Ascending aorta (tissue), 2 donors: ENCODE results near the gene LTBP4. TPM values are rescaled to one million over a fixed set of nuclear protein-coding genes. Genes with fewer than 3 reads are reported as not detected.
"Not testable (repeated sequence)": the region's sequence is repeated elsewhere in the genome, so short reads cannot be mapped to it uniquely, and the experiment has no call there.

ENCODE experiments used
- DNase-seq, 2 donors: peaks; one replicate each; pipeline ENCODE4 v3.0.0-alpha.2; 2019; ENCODE audit warnings: low spot score in 2 of 2
- H3K27ac ChIP-seq, 2 donors: fragments of 200-600 bp; sonication (generic); one replicate each; pipeline ENCODE4 v1.5.1; 2016 to 2017; ENCODE audit warnings: mild to moderate bottlenecking in 1 of 2
- H3K27me3 ChIP-seq: fragments of 200-600 bp; sonication (generic); one replicate; pipeline ENCODE4 v1.5.1; 2017
- H3K36me3 ChIP-seq, 2 donors: fragments of 200-600 bp; sonication (generic); one replicate each; pipeline ENCODE4 v1.5.1; 2016
- H3K4me1 ChIP-seq, 2 donors: fragments of 200-600 bp; sonication (generic); one replicate each; pipeline ENCODE4 v1.5.1; 2016 to 2017; ENCODE audit warnings: mild to moderate bottlenecking in 1 of 2
- H3K4me3 ChIP-seq, 2 donors: fragments of 200-600 bp; sonication (generic); one replicate each; pipeline ENCODE4 v1.5.1; 2016 to 2017; ENCODE audit warnings: mild to moderate bottlenecking in 1 of 2
- H3K9me3 ChIP-seq, 2 donors: fragments of 200-600 bp; sonication (generic); one replicate each; pipeline ENCODE4 v1.5.1; 2016
- intact Hi-C: fragments of 100-400 bp; cut with DNase I; formaldehyde crosslinking; loops from one replicate; pipeline ENCODE4 v1.15.1; 2023
- total RNA-seq: library from RNA; depleted of rRNA; stranded (reverse); fragments of >200 nt; gene quantifications from one replicate; pipeline ENCODE4 v1.1.0, GENCODE V29; 2016
- TF ChIP-seq, protein P1 (sequence below), 3 experiments: fragments of 200-600 bp in 2 of 3; fragments of 450-650 bp in 1 of 3; sonication (generic) in 2 of 3; IDR thresholded peaks; one replicate each; pipeline ENCODE4 v1.5.1; 2016 to 2019; ENCODE audit warnings: antibody characterized with exemption in 3 of 3, mild to moderate bottlenecking in 1 of 3, moderate library complexity in 1 of 3

Gene LTBP4
- total RNA-seq, 1 donor from 2014 or later: 691 TPM

GRCh38 chr19:40621283-40621682 lies 20.1 kb downstream of the LTBP4 start:
- H3K4me3 ChIP-seq: no peak overlapping the region
- peaks cover 56 to 75% of the 10 kb centered on the region in 2 donors for H3K36me3 ChIP-seq
- no peak overlapping the region for H3K27ac ChIP-seq
- H3K9me3 ChIP-seq: no peaks in the 10 kb centered on the region
- TF ChIP-seq, protein P1, sequence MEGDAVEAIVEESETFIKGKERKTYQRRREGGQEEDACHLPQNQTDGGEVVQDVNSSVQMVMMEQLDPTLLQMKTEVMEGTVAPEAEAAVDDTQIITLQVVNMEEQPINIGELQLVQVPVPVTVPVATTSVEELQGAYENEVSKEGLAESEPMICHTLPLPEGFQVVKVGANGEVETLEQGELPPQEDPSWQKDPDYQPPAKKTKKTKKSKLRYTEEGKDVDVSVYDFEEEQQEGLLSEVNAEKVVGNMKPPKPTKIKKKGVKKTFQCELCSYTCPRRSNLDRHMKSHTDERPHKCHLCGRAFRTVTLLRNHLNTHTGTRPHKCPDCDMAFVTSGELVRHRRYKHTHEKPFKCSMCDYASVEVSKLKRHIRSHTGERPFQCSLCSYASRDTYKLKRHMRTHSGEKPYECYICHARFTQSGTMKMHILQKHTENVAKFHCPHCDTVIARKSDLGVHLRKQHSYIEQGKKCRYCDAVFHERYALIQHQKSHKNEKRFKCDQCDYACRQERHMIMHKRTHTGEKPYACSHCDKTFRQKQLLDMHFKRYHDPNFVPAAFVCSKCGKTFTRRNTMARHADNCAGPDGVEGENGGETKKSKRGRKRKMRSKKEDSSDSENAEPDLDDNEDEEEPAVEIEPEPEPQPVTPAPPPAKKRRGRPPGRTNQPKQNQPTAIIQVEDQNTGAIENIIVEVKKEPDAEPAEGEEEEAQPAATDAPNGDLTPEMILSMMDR (IDR thresholded peaks at IDR 0.05): no peak
- DNase-seq: no peak
- H3K4me1 ChIP-seq: no peaks in the 10 kb centered on the region
- intact Hi-C loops: no loop called here
- no peaks in the 10 kb centered on the region for H3K27me3 ChIP-seq

DNA sequence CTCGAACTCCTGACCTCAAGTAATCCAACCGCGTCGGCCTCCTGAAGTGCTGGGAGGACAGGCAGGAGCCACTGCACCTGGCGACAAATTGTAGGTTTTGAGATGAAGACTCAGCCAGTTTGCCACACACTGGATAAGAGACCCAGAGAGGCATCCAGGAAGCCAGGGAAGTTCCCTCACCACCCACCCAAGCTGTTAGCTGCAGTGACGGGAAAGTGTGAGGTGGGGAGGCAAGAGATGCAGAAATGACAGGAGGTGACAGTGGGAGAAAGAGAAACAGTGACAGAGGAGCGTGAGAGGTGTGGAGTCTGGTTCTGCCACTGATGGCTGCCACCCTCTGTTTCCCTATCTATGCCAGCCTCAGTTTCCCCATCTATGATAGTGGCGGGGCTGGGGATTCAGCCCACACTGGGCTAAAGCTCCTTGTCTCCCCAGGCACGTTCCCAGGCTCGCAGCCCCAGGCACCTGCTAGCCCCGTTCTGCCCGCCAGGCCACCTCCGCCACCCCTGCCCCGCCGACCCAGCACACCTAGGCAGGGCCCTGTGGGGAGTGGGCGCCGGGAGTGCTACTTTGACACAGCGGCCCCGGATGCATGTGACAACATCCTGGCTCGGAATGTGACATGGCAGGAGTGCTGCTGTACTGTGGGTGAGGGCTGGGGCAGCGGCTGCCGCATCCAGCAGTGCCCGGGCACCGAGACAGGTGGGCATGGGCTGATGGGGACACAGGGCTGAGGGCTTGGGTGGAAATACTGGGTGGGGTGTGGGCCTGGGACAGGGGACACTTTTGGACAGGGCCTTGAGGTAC lies 21.0 kb downstream of the LTBP4 start:
- H3K27me3 ChIP-seq: no peaks in the 10 kb centered on the region
- H3K36me3 ChIP-seq: peaks cover 64 to 78% of the 10 kb centered on the region in 2 donors
- DNase-seq: no peak
- H3K4me3 ChIP-seq: no peak overlapping the region
- TF ChIP-seq, protein P1 (IDR thresholded peaks at IDR 0.05): no peak
- H3K9me3 ChIP-seq: no peaks in the 10 kb centered on the region
- H3K27ac ChIP-seq: peak overlapping the region; percentile 12 to 38
- H3K4me1 ChIP-seq: no peaks in the 10 kb centered on the region
- intact Hi-C loops: no loop called here

- no peaks in the 10 kb centered on the region for H3K9me3 ChIP-seq
- intact Hi-C loops: no loop called here
- no peaks in the 10 kb centered on the region for H3K27me3 ChIP-seq
- H3K36me3 ChIP-seq: peaks cover 69 to 82% of the 10 kb centered on the region in 2 donors
- TF ChIP-seq, protein P1 (IDR thresholded peaks at IDR 0.05): no peak
- no peak overlapping the region for H3K4me3 ChIP-seq
- H3K27ac ChIP-seq: peak overlapping the region; percentile 12 to 38
- no peaks in the 10 kb centered on the region for H3K4me1 ChIP-seq
- DNase-seq: peak in 1 of 2 donors; percentile 62
Measured at GRCh38 chr19:40622773-40623075, 21.6 kb downstream of the LTBP4 start.

GRCh38 chr19:40623403-40624251 lies 22.5 kb downstream of the LTBP4 start:
- Histone ChIP-seq H3K4me1 (no peaks in the 10 kb centered on the region), H3K9me3 (no peaks in the 10 kb centered on the region), H3K27ac (peak overlapping the region; percentile 38 to 55), H3K4me3 (no peak overlapping the region), H3K27me3 (no peaks in the 10 kb centered on the region), H3K36me3 (peaks cover 66 to 75% of the 10 kb centered on the region in 2 donors)
- peak in 1 of 2 donors; percentile 60 for DNase-seq
- intact Hi-C loops: no loop called here
- TF ChIP-seq, protein P1 (IDR thresholded peaks at IDR 0.05): no peak

GRCh38 chr19:40624369-40625153 lies 23.4 kb downstream of the LTBP4 start:
- H3K4me1 ChIP-seq, intact Hi-C loops, H3K27me3 ChIP-seq, H3K27ac ChIP-seq, DNase-seq, H3K4me3 ChIP-seq, H3K9me3 ChIP-seq: not testable (repeated sequence)
- H3K36me3 ChIP-seq: peaks cover 70 to 72% of the 10 kb centered on the region in 2 donors
